K562 (cell line): ENCODE results near the gene RNU6-9. TPM values are rescaled to one million over a fixed set of nuclear protein-coding genes. Genes with fewer than 3 reads are reported as not detected.

Source experiments
- MNT ChIP-seq, 2 experiments: fragments of 450-650 bp; conservative IDR thresholded peaks; 2 replicates each; pipeline ENCODE4 v1.6.1; 2017; ENCODE audit warnings: mild to moderate bottlenecking in 2 of 2, moderate library complexity in 2 of 2
- SETDB1 ChIP-seq: IDR thresholded peaks from one replicate; pipeline ENCODE4 v1.6.1; 2012; ENCODE audit warnings: low read length, control low read depth, inconsistent platforms
- TCFL5 ChIP-seq: fragments of 250-450 bp; sonication (Bioruptor Pico); conservative IDR thresholded peaks from 2 replicates; pipeline ENCODE4 v1.6.1; 2021; ENCODE audit warnings: mild to moderate bottlenecking, moderate library complexity, matching md5 sums
- TFAM ChIP-seq: fragments of 250-450 bp; sonication (Bioruptor Pico); conservative IDR thresholded peaks from 2 replicates; pipeline ENCODE4 v1.5.0; 2021; ENCODE audit warnings: mild to moderate bottlenecking, moderate library complexity
- XRCC4 ChIP-seq: IDR thresholded peaks from one replicate; pipeline ENCODE4 v1.6.1; 2011; ENCODE audit not compliant: insufficient read depth, insufficient read length; ENCODE audit errors: extremely low read depth
- ZNF644 ChIP-seq: fragments of 200-800 bp; sonication (Bioruptor generic); IDR thresholded peaks from 2 replicates; pipeline ENCODE4 v1.6.1; 2016; ENCODE audit warnings: low read depth, missing genetic modification characterization, missing compliant biosample characterization
- ZNF830 ChIP-seq: fragments of 250-450 bp; sonication (Bioruptor Pico); IDR thresholded peaks from 2 replicates; pipeline ENCODE4 v1.5.0; 2021; ENCODE audit warnings: mild to moderate bottlenecking
- polyA plus RNA-seq, 8 experiments: library from polyadenylated mRNA; depleted of rRNA in 4 of 8; stranded (reverse) in 5 of 8; unstranded in 3 of 8; fragments of >200 nt; fragmentation: Nextera tagmentation in 2 of 8; fragmentation: Illumina TruSeq in 1 of 8; extraction: Ambion mirVana in 2 of 8; extraction: Trizol in 1 of 8; gene quantifications; 2 replicates each; pipeline versions ENCODE4 v1.2.1 to v1.2.3, GENCODE V29; 2011 to 2014; ENCODE audit warnings: inconsistent platforms in 1 of 8, missing spikeins in 1 of 8
- total RNA-seq, 7 experiments: library from RNA; depleted of rRNA in 6 of 7; stranded (reverse); fragments of >200 nt in 6 of 7; fragmentation: Illumina TruSeq in 2 of 7; extraction: Trizol in 2 of 7; gene quantifications; 2 replicates each; pipeline versions ENCODE4 v1.2.1 to v1.2.3, GENCODE V29; 2011 to 2021; ENCODE audit warnings: low replicate concordance in 1 of 7
- TF ChIP-seq, protein P1 (sequence below), 2 experiments: fragments of 450-650 bp; IDR thresholded peaks; 2 replicates each; pipeline ENCODE4 v1.6.1; 2018; ENCODE audit warnings: mild to moderate bottlenecking in 2 of 2, low read depth in 1 of 2; ENCODE audit not compliant: partially characterized antibody in 2 of 2
- TF ChIP-seq, protein P2 (sequence below): sonication (generic); formaldehyde crosslinking; IDR thresholded peaks from 2 replicates; pipeline ENCODE4 v1.8.0; 2022; ENCODE audit warnings: mild to moderate bottlenecking, missing genetic modification reagents

RNU6-9 gene
- total and polyA plus RNA-seq, 9 of the 15 experiments (the other 6 are each of a cell fraction or from before 2014, with no cell fraction given): not detected

GRCh38 chr19:933553-933882 is 40.2 kb downstream of the RNU6-9 start (continued):
- TF ChIP-seq MNT (conservative IDR thresholded peaks at IDR 0.05): no peak
- TF ChIP-seq, protein P1, sequence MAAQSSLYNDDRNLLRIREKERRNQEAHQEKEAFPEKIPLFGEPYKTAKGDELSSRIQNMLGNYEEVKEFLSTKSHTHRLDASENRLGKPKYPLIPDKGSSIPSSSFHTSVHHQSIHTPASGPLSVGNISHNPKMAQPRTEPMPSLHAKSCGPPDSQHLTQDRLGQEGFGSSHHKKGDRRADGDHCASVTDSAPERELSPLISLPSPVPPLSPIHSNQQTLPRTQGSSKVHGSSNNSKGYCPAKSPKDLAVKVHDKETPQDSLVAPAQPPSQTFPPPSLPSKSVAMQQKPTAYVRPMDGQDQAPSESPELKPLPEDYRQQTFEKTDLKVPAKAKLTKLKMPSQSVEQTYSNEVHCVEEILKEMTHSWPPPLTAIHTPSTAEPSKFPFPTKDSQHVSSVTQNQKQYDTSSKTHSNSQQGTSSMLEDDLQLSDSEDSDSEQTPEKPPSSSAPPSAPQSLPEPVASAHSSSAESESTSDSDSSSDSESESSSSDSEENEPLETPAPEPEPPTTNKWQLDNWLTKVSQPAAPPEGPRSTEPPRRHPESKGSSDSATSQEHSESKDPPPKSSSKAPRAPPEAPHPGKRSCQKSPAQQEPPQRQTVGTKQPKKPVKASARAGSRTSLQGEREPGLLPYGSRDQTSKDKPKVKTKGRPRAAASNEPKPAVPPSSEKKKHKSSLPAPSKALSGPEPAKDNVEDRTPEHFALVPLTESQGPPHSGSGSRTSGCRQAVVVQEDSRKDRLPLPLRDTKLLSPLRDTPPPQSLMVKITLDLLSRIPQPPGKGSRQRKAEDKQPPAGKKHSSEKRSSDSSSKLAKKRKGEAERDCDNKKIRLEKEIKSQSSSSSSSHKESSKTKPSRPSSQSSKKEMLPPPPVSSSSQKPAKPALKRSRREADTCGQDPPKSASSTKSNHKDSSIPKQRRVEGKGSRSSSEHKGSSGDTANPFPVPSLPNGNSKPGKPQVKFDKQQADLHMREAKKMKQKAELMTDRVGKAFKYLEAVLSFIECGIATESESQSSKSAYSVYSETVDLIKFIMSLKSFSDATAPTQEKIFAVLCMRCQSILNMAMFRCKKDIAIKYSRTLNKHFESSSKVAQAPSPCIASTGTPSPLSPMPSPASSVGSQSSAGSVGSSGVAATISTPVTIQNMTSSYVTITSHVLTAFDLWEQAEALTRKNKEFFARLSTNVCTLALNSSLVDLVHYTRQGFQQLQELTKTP (IDR thresholded peaks at IDR 0.05; ENCODE audit: low read depth in 1 of 2, partially characterized antibody in 2 of 2): no peak
- no peak for TF ChIP-seq ZNF644 (tag)
- TF ChIP-seq TFAM (CRISPR knock-in tag): no peak
- no peak for TF ChIP-seq ZNF830 (CRISPR knock-in tag)
- TF ChIP-seq XRCC4: no peak
- no peak for TF ChIP-seq SETDB1
- TF ChIP-seq, protein P2, sequence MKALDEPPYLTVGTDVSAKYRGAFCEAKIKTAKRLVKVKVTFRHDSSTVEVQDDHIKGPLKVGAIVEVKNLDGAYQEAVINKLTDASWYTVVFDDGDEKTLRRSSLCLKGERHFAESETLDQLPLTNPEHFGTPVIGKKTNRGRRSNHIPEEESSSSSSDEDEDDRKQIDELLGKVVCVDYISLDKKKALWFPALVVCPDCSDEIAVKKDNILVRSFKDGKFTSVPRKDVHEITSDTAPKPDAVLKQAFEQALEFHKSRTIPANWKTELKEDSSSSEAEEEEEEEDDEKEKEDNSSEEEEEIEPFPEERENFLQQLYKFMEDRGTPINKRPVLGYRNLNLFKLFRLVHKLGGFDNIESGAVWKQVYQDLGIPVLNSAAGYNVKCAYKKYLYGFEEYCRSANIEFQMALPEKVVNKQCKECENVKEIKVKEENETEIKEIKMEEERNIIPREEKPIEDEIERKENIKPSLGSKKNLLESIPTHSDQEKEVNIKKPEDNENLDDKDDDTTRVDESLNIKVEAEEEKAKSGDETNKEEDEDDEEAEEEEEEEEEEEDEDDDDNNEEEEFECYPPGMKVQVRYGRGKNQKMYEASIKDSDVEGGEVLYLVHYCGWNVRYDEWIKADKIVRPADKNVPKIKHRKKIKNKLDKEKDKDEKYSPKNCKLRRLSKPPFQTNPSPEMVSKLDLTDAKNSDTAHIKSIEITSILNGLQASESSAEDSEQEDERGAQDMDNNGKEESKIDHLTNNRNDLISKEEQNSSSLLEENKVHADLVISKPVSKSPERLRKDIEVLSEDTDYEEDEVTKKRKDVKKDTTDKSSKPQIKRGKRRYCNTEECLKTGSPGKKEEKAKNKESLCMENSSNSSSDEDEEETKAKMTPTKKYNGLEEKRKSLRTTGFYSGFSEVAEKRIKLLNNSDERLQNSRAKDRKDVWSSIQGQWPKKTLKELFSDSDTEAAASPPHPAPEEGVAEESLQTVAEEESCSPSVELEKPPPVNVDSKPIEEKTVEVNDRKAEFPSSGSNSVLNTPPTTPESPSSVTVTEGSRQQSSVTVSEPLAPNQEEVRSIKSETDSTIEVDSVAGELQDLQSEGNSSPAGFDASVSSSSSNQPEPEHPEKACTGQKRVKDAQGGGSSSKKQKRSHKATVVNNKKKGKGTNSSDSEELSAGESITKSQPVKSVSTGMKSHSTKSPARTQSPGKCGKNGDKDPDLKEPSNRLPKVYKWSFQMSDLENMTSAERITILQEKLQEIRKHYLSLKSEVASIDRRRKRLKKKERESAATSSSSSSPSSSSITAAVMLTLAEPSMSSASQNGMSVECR: no peak
- TF ChIP-seq TCFL5: no peak
- TF ChIP-seq, all 486 proteins: peak for 0
